HEK293T (cell line): ENCODE measurements around the gene GABPB1.

Experiments used
- ARNT ChIP-seq: fragments of 450-650 bp; IDR thresholded peaks from 2 replicates; pipeline ENCODE4 v1.6.1; 2017; ENCODE audit warnings: mild to moderate bottlenecking
- CTBP1 ChIP-seq: fragments of 450-650 bp; IDR thresholded peaks from 2 replicates; pipeline ENCODE4 v1.6.1; 2016; ENCODE audit warnings: borderline replicate concordance
- ELF4 ChIP-seq: fragments of 450-650 bp; IDR thresholded peaks from 2 replicates; pipeline ENCODE4 v1.6.1; 2017; ENCODE audit warnings: antibody characterized with exemption
- NFRKB ChIP-seq: fragments of 450-650 bp; IDR thresholded peaks from 2 replicates; pipeline ENCODE4 v1.6.1; 2016; ENCODE audit warnings: mild to moderate bottlenecking, moderate library complexity
- SUZ12 ChIP-seq: fragments of 450-650 bp; IDR thresholded peaks from 2 replicates; pipeline ENCODE4 v1.6.1; 2016; ENCODE audit warnings: mild to moderate bottlenecking

DNA sequence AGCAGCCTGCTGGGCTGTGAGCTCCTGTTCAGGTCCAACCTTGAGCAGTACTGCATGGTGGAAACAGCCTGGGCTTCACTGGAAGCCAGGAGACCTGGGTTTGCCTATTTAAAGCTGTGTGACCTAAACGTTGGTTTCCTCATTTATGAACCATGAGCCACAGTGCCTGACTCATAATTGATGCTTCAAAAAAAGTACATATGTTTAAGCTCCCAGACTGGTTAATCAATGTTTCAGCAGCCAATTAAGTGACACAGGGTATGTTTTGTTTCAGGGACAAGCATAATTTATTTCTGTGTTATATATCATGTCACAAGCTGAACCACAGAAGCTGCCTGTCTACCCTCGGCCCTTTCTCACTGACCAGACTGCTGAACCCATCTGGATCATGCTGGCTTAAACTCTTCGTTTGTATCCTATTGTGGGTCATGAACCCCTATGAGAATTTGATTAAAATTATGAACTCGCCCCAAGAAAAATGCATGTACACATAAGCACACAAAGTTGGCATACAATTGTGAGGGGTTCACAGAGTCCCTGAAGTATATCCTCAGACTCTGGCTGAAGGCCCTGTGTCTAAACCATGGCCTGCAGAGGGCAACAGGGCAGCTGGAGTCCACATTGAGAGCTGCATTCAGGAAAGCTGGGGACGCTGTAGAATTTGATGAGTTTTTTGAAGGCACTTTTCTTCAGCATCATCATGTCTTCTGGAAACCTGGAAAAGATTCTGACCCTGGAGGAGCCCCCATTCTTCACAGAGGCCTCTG lies 113.1 kb downstream of the GABPB1 start:
- TF ChIP-seq CTBP1, result no peak
- TF ChIP-seq SUZ12, result no peak
- TF ChIP-seq ARNT, result no peak
- TF ChIP-seq NFRKB, result no peak
- TF ChIP-seq ELF4, result no peak
